SKM-1 treated with dmso at 0.1 percent for 144 hours (cell line): ENCODE data around the gene MAP4K1.

Experiments
- DNase-seq: peaks from one replicate; lab custom pipeline; 2025; ENCODE audit not compliant: unreplicated experiment; lab: John Stamatoyannopoulos, UW

The MAP4K1 gene

GRCh38 chr19:38549061-38549460, 68.7 kb downstream of the MAP4K1 start:
- no peak for DNase-seq

GRCh38 chr19:38547421-38547820, 70.3 kb downstream of the MAP4K1 start:
- DNase-seq = no peak

GRCh38 chr19:38545596-38545995, 72.2 kb downstream of the MAP4K1 start:
- DNase-seq = no peak

DNA sequence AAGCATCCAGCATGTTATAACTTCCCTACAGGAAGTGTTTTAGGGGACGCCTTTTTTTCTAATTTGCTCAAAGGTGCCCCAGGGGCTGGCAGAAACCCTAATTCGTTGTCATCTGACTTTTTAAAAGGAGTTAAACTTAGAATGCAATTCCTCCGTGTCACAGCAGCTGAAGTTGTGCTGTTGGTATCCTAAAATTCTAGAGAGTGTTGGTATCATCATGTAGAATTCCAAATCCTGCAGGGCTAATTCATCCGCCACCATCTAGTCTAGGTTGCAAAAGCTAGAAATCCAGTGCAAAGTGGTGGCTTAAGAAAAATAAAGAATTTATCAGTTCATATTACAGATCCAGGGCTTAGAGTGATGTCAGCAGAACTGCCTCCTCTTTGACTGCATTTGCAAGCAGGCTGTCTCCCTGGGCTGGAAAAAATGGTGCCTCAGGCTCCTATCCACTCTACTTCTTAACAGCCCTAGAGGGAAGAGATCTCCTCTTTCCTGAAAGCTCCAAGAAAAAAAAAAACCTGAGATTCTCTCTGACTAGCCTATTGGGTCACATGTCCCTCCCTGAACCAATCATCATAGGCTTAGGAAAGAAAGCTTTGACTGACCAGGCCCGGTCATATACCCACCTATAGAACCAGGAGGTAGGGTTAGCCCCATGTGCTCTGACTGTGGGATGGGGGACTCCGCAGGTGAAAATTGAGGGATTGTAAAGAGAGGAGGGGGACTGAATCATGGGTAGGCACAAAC, 73.0 kb downstream of the MAP4K1 start:
- DNase-seq = no peak

DNA sequence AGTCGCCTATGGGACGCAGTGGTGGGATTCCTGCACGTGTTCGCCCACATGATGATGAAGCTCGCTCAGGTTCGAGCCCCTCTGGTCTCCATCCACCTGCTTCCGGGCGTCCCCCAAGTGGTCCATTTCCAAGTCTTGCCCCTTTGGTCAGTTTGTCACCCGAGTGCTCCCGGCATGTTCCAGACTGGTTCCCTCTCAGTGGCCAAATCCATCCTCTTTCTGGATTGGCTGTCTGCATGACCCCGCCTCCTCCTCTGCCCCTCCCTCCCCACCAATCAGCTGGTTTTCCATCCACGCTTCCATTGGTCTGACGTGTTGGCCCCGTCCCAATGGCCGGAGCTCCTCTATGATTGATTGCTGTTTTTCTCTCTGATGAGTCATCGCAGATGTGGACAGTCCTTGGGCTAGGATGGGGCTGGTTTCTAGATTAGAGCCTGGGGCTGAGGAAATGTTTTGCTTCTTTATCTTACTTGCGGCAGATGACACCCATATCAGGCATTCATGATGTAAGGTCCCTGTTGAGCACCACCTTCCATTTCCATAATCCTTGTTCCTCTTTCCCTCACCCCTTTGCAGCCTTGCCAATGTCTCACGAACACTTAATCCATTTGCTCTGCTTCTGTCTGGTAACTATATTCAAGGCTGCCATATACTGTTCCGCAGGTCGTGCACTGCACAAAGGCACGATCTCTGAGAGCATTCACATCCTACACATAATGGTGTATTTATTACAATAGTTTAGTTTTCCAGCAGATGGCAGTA, 73.8 kb downstream of the MAP4K1 start:
- DNase-seq = peak; percentile 76

- DNase-seq = no peak
These were observed 74.4 kb downstream of the MAP4K1 start for GRCh38 chr19:38543286-38543806.

- no peak for DNase-seq
These were observed 75.7 kb downstream of the MAP4K1 start for GRCh38 chr19:38542040-38542439.

DNA sequence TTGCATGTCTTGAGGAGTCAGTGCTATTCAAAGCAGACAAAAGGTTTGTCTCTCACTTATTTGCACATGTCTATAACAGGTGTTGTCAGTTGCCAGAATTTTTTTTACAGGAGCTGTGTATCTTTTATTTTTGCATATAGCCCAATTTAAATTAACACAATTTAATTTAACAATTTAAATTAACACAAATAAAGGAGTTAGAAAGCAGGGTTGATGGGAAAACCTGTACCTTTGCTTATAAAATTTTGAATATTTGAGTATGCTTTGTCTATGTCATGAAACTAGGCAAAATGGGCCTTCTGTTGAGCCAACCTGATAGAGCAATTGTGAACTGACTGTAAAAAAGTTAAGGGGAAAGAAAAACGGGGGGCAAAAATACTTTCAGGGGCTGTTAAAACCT, 78.0 kb downstream of the MAP4K1 start:
- DNase-seq = no peak

DNA sequence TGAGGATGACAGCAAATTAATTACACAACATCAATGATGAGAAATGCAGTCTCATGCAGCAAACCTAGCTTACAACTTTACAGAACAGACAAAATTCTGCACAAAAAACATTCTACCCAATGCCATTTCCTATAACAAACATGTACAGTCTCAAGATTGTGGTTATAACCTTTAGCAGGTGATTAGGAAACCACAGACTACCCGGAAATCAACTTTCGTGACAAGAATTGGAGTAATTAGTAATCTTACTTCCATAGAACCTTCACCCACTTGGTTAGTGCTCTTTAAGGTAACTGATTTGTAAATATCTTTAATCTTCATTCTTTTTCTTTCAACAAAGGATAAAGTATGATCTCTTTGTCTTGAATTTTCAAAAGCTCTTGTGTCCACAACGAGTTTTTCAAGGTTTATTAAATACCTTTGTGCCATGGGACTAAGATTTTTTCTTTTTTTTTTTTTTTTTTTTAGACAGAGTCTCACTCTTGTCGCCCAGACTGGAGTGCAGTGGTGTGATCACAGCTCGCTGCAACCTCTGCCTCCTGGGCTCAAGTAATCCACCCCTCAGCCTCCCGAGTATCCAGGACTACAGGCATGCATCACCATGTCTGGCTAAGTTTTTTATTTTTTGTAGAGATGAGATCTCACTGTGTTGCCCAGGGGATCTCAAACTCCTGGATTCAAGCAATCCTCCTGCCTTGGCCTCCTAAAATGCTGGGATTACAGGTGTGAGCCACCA, 78.8 kb downstream of the MAP4K1 start:
- DNase-seq = no peak

DNA sequence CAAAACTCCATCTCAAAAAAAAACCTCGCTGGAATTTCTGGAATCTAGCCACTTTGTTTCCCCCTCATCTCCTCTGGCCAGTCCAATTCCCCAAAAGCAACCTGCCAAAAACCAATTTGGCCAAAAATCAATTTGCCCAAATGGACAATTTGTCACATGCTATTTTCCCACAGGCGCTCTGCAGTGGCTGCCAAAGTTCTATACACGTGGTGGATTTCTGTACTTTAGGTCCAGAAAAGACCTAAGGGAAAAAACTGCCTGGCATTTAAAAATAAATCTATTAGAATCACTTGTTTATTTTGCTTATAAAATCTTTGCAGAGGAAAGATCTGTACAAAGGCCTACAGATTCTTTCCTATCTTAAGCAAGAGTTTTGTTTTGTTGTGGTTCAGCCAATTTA, 79.4 kb downstream of the MAP4K1 start:
- no peak for DNase-seq
